Epithelial cell of prostate (primary cell): ENCODE measurements around the gene NR2C2.

Experiments used
- DNase-seq: peaks from one replicate; pipeline ENCODE4 v3.0.0-alpha.2; 2011; ENCODE audit warnings: low read depth, low spot score
- H3K27ac ChIP-seq: fragments of 450-650 bp; 2 replicates; pipeline ENCODE4 v1.5.1; 2017; ENCODE audit warnings: mild to moderate bottlenecking

The NR2C2 gene

GRCh38 chr3:15094187-15094875, 146.9 kb downstream of the NR2C2 start:
- no peak for DNase-seq
- H3K27ac ChIP-seq = no peak overlapping the region

DNA sequence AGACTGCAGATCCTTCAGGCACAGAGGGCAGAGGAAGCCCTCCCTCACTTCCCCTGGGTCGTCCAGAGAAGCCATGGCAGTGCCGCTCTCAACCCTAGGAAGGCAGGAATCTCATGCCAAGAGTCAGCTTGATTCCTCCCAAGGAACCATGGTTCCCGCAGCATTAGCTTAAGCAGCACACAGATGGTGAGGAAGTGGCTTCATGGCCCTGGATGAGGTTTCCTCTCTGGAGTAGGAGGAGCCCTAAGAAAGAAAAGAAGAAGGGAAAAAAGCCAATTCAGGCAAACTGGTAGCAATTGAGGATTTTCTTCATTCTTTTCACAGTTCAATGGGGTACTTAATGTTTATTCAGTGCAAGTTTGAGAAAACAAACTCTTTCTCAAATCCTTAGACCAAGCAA, 148.7 kb downstream of the NR2C2 start:
- no peak overlapping the region for H3K27ac ChIP-seq
- DNase-seq = no peak

DNA sequence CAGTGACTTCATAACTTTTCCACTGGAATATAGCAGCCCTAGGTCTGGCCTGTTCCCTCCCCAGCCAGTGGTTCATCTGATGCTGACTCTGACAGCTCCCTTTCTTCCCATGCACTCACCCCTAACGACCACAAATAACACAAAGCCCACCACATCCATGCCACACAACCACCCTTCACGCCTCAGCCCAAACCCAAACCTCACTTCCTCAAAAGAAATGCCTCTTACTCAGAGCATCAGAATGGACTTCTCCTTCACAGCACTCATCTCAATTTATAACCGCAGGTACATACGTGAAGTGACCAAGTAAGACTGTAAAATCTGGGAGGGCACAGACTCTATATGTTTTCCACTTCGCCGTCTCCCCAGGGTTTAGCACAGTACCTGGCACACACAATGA, 150.5 kb downstream of the NR2C2 start:
- H3K27ac ChIP-seq = peak overlapping the region; percentile 54
- DNase-seq = peak; percentile 12
